GM12878 (cell line): ENCODE data around the gene SLC47A2. TPM values are rescaled to one million over a fixed set of nuclear protein-coding genes. Genes with fewer than 3 reads are reported as not detected.
A peak's percentile ranks its signal among the peaks of the same experiment; 100 is the strongest.

Experiments used
- ATAC-seq: fragments of 200-7000 bp; cut with Tn5 transposase; 3 replicates; pipeline ENCODE4 v1.9.1; 2020; ENCODE audit warnings: mild to moderate bottlenecking, moderate library complexity
- BruUV-seq: library from RNA; stranded (reverse); fragments of 400-500 nt; replicated peaks from 2 replicates; lab custom pipeline; 2021; lab: Mats Ljungman, UMichigan
- CTCF ChIA-PET: fragments of 300-600 bp; sonication (Branson Sonifier 250); formaldehyde crosslinking; extraction: SDS; loops from one replicate; lab custom pipeline; 2021; ENCODE audit warnings: inconsistent platforms; lab: Yijun Ruan, JAX
- POLR2A ChIA-PET: fragments of 350-600 bp; formaldehyde crosslinking; extraction: SDS; loops from one replicate; lab custom pipeline; 2021; ENCODE audit warnings: inconsistent platforms; lab: Charles Lee
- RAD21 ChIA-PET: fragments of 300-600 bp; sonication (Branson Sonifier 250); formaldehyde crosslinking; loops from one replicate; lab custom pipeline; 2023; ENCODE audit warnings: antibody characterized with exemption; ENCODE audit not compliant: unreplicated experiment; lab: Charles Lee
- SMC1A ChIA-PET: fragments of 300-600 bp; sonication (Branson Sonifier 250); formaldehyde crosslinking; loops from one replicate; lab custom pipeline; 2023; ENCODE audit not compliant: unreplicated experiment, uncharacterized antibody; lab: Charles Lee
- DNase-seq: peaks from one replicate; pipeline ENCODE4 v3.0.0-alpha.2; 2011; ENCODE audit warnings: low read depth, low spot score
- FAIRE-seq: peaks from 3 replicates; lab custom pipeline; 2011; peaks lifted over from hg19 to GRCh38; lab: Jason Lieb, UNC
- H2AFZ ChIP-seq: 2 replicates; pipeline ENCODE4 v1.6.0; 2011; ENCODE audit warnings: low read depth, low read length, control low read depth; ENCODE audit not compliant: control insufficient read depth
- H3K27ac ChIP-seq: 2 replicates; pipeline ENCODE4 v1.5.1; 2011; ENCODE audit warnings: control low read depth; ENCODE audit not compliant: control insufficient read depth, insufficient read depth
- H3K27me3 ChIP-seq, 2 experiments: replicated peaks in 1 of 2; 2 replicates each; pipeline versions ENCODE4 v1.6.0 to v1.6.1; 2011; ENCODE audit warnings: low read length in 1 of 2; ENCODE audit not compliant: control insufficient read depth in 2 of 2, insufficient read depth in 2 of 2
- H3K36me3 ChIP-seq, 2 experiments: 2 replicates each; pipeline ENCODE4 v1.5.1; 2011; ENCODE audit warnings: low read length in 1 of 2; ENCODE audit not compliant: control insufficient read depth in 2 of 2, insufficient read depth in 2 of 2
- H3K4me1 ChIP-seq: 2 replicates; pipeline ENCODE4 v1.6.1; 2011; ENCODE audit warnings: mild to moderate bottlenecking, low read length, moderate library complexity, mixed read lengths; ENCODE audit not compliant: control insufficient read depth, insufficient read depth
- H3K4me2 ChIP-seq: 2 replicates; pipeline ENCODE4 v1.6.0; 2011; ENCODE audit warnings: control low read depth; ENCODE audit not compliant: control insufficient read depth, insufficient read depth
- H3K4me3 ChIP-seq: fragments of 200-600 bp; sonication (generic); 2 replicates; pipeline ENCODE4 v1.5.1; 2016
- H3K79me2 ChIP-seq: 2 replicates; pipeline ENCODE4 v1.6.0; 2011; ENCODE audit warnings: low read length; ENCODE audit not compliant: control insufficient read depth, insufficient read depth
- H3K9ac ChIP-seq: 2 replicates; pipeline ENCODE4 v1.8.0; 2011; ENCODE audit warnings: low read length, control low read depth, mixed read lengths; ENCODE audit not compliant: control insufficient read depth, insufficient read depth
- H3K9me3 ChIP-seq: replicated peaks from 3 replicates; pipeline ENCODE4 v1.5.1; 2011; ENCODE audit warnings: mild to moderate bottlenecking, low read length; ENCODE audit not compliant: control insufficient read depth, insufficient read depth
- H4K20me1 ChIP-seq: 2 replicates; pipeline ENCODE4 v1.6.0; 2011; ENCODE audit not compliant: control insufficient read depth, insufficient read depth
- DPF2 ChIP-seq: fragments of 450-650 bp; IDR thresholded peaks from 2 replicates; pipeline ENCODE4 v1.6.1; 2017; ENCODE audit warnings: mild to moderate bottlenecking
- POU2F2 ChIP-seq: IDR thresholded peaks from 3 replicates; pipeline ENCODE4 v1.6.1; 2011; ENCODE audit warnings: low read depth, mild to moderate bottlenecking, low read length, borderline replicate concordance
- RB1 ChIP-seq: fragments of 450-650 bp; formaldehyde crosslinking; IDR thresholded peaks from 2 replicates; pipeline ENCODE4 v1.6.1; 2017; ENCODE audit warnings: mild to moderate bottlenecking, borderline replicate concordance
- RELA ChIP-seq: fragments of 450-650 bp; IDR thresholded peaks from 2 replicates; pipeline ENCODE4 v1.8.0; 2014; ENCODE audit warnings: borderline replicate concordance; ENCODE audit not compliant: partially characterized antibody
- TCF12 ChIP-seq: IDR thresholded peaks from 2 replicates; pipeline ENCODE4 v1.6.1; 2011; ENCODE audit warnings: low read depth, mild to moderate bottlenecking, low read length
- WGBS: methylation state at CpG from one replicate; pipeline ENCODE4 v1.1.6; 2016; ENCODE audit warnings: low lambda C conversion rate; ENCODE audit not compliant: insufficient replicate concordance, insufficient coverage; ENCODE audit errors: missing lambda C conversion rate; 5-methylcytosine and 5-hydroxymethylcytosine counted together
- in situ Hi-C: fragments of 300-500 bp; cut with MboI; formaldehyde crosslinking; loops from 9 replicates; pipeline ENCODE4 v1.14.3; 2018; ENCODE audit warnings: mixed read lengths
- intact Hi-C: fragments of 100-400 bp; cut with micrococcal nuclease; formaldehyde crosslinking; loops from one replicate; pipeline ENCODE4 v1.14.2; 2022; ENCODE audit not compliant: unreplicated experiment
- polyA plus RNA-seq, 11 experiments: library from polyadenylated mRNA; depleted of rRNA in 4 of 11; unstranded in 6 of 11; stranded (reverse) in 5 of 11; fragments of >200 nt; fragmentation: Nextera tagmentation in 4 of 11; fragmentation: Illumina TruSeq in 1 of 11; extraction: Ambion mirVana in 4 of 11; extraction: Trizol in 1 of 11; gene quantifications; 1 replicate in 1 of 11; 2 replicates in 10 of 11; pipeline versions ENCODE4 v1.2.1 to v1.2.3, GENCODE V29; 2011 to 2016; ENCODE audit warnings: inconsistent platforms in 2 of 11, missing spikeins in 2 of 11, low read depth in 1 of 11
- total RNA-seq, 4 experiments: library from RNA; depleted of rRNA in 3 of 4; stranded (reverse); fragments of >200 nt in 3 of 4; fragmentation: Illumina TruSeq in 1 of 4; extraction: Trizol in 1 of 4; gene quantifications; 2 replicates each; pipeline versions ENCODE4 v1.2.1 to v1.2.3, GENCODE V29; 2013 to 2021
- TF ChIP-seq, protein P1 (sequence below), 3 experiments: IDR thresholded peaks in 2 of 3; conservative IDR thresholded peaks in 1 of 3; 2 replicates each; pipeline ENCODE4 v1.5.1; 2011; ENCODE audit warnings: low read depth in 3 of 3, low read length in 3 of 3, mild to moderate bottlenecking in 3 of 3, control low read depth in 2 of 3, moderate library complexity in 2 of 3, inconsistent platforms in 1 of 3, mixed read lengths in 1 of 3; ENCODE audit not compliant: control insufficient read depth in 2 of 3, insufficient read depth in 1 of 3; ENCODE audit errors: extremely low read depth in 1 of 3
- TF ChIP-seq, protein P2 (sequence below): IDR thresholded peaks from 2 replicates; pipeline ENCODE4 v1.6.1; 2012; ENCODE audit warnings: low read depth, low read length, improper control_type of control experiment

The SLC47A2 gene
- total and polyA plus RNA-seq, 10 of the 15 experiments (the other 5 are each of a cell fraction or from before 2014, with no cell fraction given), result not detected

DNA sequence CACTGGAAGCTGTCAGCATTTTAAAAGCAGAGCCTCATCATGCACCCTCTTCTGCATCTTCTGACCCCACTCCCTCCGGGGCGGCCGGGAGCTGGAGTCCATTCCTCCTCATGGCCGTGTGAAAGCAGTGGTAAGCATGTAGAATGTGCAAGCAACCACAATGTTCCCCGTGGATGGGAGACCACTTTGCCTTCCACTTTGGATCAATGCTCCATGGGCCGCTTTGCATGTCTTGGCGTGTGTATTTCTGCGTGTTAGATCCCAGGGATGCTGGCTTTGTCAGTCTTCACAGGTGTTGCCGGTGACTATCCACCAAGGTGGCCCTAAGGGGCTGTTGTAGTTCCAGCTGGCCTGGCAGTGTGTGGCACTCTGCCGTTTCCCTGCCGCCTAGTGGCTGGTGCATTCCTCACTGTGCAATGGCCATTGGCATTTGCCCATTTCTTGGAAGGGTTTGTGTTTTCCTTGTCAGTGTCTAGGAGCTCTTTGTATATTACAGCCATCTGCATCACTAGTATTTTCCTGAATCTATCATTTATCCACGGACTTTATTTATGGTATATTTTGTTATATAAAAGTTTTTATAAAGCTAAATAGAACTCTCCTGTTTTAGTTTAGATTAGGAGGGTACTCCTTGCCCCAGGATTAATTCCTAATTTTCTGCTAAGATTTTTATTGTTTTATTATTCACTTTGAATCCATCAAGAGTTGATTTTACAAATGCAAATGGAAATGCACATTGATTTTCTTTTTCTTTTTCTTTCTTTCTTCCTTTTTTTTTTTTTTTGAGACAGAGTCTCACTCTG, 37.5 kb upstream of the SLC47A2 start:
- ATAC-seq (no peak), FAIRE-seq (no peak), DNase-seq (no peak)
- CTCF ChIA-PET, result interaction anchor here (1.0 to 2.5 kb wide), 6 partner anchors 9 to 241 kb away, joined by 3 to 11 read pairs (median 3); no protein-coding TSS in a partner anchor
- Histone ChIP-seq H3K36me3 (no peaks in the 10 kb centered on the region), H3K4me1 (peaks cover 45% of the 10 kb centered on the region), H4K20me1 (no peaks in the 10 kb centered on the region), H3K27ac (0 out of 2 replicates have a peak overlapping the region, but pooled peaks have one; percentile 3), H3K79me2 (no peaks in the 10 kb centered on the region), H2AFZ (no peak overlapping the region), H3K27me3 (no peaks in the 10 kb centered on the region), H3K4me2 (no peak overlapping the region), H3K4me3 (no peak overlapping the region)
- POLR2A ChIA-PET, result interaction anchor here (1.8 kb wide), 1 partner anchor 376 kb away, joined by 4 read pairs; the partner anchor contains the start of gene MAPK7
- intact Hi-C loops, result no loop called here
- RAD21 ChIA-PET, result no interaction called here
- no TSS peak for BruUV-seq
- 85% methylated on average over 12 of the region's 12 CpGs for WGBS
- TF ChIP-seq TCF12 (no peak), RB1 (no peak), DPF2 (no peak), POU2F2 (no peak), RELA (no peak)
- TF ChIP-seq, protein P1, sequence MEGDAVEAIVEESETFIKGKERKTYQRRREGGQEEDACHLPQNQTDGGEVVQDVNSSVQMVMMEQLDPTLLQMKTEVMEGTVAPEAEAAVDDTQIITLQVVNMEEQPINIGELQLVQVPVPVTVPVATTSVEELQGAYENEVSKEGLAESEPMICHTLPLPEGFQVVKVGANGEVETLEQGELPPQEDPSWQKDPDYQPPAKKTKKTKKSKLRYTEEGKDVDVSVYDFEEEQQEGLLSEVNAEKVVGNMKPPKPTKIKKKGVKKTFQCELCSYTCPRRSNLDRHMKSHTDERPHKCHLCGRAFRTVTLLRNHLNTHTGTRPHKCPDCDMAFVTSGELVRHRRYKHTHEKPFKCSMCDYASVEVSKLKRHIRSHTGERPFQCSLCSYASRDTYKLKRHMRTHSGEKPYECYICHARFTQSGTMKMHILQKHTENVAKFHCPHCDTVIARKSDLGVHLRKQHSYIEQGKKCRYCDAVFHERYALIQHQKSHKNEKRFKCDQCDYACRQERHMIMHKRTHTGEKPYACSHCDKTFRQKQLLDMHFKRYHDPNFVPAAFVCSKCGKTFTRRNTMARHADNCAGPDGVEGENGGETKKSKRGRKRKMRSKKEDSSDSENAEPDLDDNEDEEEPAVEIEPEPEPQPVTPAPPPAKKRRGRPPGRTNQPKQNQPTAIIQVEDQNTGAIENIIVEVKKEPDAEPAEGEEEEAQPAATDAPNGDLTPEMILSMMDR (IDR thresholded peaks at IDR 0.05 in 2 of 3, conservative IDR thresholded peaks at IDR 0.05 in 1 of 3; ENCODE audit: control insufficient read depth in 2 of 3, extremely low read depth in 1 of 3, insufficient read depth in 1 of 3, low read depth in 3 of 3, low read length in 3 of 3), result 0 out of 6 replicates have a peak, but pooled peaks of 1 of the 3 experiments have one; percentile 8
- TF ChIP-seq, protein P2, sequence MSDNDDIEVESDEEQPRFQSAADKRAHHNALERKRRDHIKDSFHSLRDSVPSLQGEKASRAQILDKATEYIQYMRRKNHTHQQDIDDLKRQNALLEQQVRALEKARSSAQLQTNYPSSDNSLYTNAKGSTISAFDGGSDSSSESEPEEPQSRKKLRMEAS, result no peak
- TF ChIP-seq, all 136 proteins: peak for 1
- SMC1A ChIA-PET, result interaction anchor here (1.1 to 1.4 kb wide), 2 partner anchors 10 to 106 kb away, joined by 3 to 5 read pairs; partner anchors contain the start of gene ALDH3A2
- no peaks in the 10 kb centered on the region for H3K9me3 ChIP-seq
- H3K9ac ChIP-seq, result no peak overlapping the region
- in situ Hi-C loops, result no loop called here
